CD14-positive monocyte (primary cell): ENCODE measurements around the gene WDFY3. TPM values are rescaled to one million over a fixed set of nuclear protein-coding genes. Genes with fewer than 3 reads are reported as not detected.

Experiments
- DNase-seq, 3 donors: peaks; one replicate each; pipeline ENCODE4 v3.0.0-alpha.2; 2011 to 2022
- H2AFZ ChIP-seq: 2 replicates; pipeline ENCODE4 v1.6.0; 2012; ENCODE audit warnings: mild to moderate bottlenecking, low read depth, low read length, inconsistent platforms; ENCODE audit not compliant: insufficient read depth, poor library complexity, severe bottlenecking
- H3K27ac ChIP-seq, 2 donors: 1 replicate in 1 of 2; 2 replicates in 1 of 2; pipeline ENCODE4 v1.5.1; 2012 to 2013; ENCODE audit warnings: low read length in 2 of 2, control low read depth in 1 of 2, inconsistent platforms in 1 of 2, low read depth in 1 of 2, mild to moderate bottlenecking in 1 of 2
- H3K27me3 ChIP-seq, 2 donors: one replicate each; pipeline versions ENCODE4 v1.6.0 to v1.6.1; 2011 to 2013; ENCODE audit warnings: low read length in 2 of 2; ENCODE audit not compliant: control insufficient read depth in 2 of 2, insufficient read depth in 2 of 2
- H3K36me3 ChIP-seq, 2 donors: replicated peaks in 1 of 2; 1 replicate in 1 of 2; 2 replicates in 1 of 2; pipeline versions ENCODE4 v1.5.1 to v1.6.1; 2012 to 2013; ENCODE audit warnings: low read length in 2 of 2, control low read depth in 1 of 2, inconsistent platforms in 1 of 2, mild to moderate bottlenecking in 1 of 2; ENCODE audit not compliant: insufficient read depth in 2 of 2, control insufficient read depth in 1 of 2
- H3K4me1 ChIP-seq, 2 donors: 1 replicate in 1 of 2; 2 replicates in 1 of 2; pipeline versions ENCODE4 v1.5.1 to v1.6.1; 2012 to 2013; ENCODE audit warnings: low read length in 2 of 2, control low read depth in 1 of 2, inconsistent platforms in 1 of 2, mild to moderate bottlenecking in 1 of 2, moderate library complexity in 1 of 2; ENCODE audit not compliant: insufficient read depth in 2 of 2, control insufficient read depth in 1 of 2
- H3K4me2 ChIP-seq: replicated peaks from 2 replicates; pipeline ENCODE3; 2012; ENCODE audit warnings: low read length, moderate library complexity, mild to moderate bottlenecking; ENCODE audit not compliant: poor library complexity, severe bottlenecking; ENCODE audit errors: extremely low read depth
- H3K4me3 ChIP-seq, 3 experiments: fragments of 200-600 bp in 1 of 3; sonication (generic) in 1 of 3; replicated peaks in 1 of 3; 1 replicate in 2 of 3; 2 replicates in 1 of 3; pipeline ENCODE4 v1.5.1; 2011 to 2013; ENCODE audit warnings: low read length in 3 of 3, mild to moderate bottlenecking in 3 of 3, control low read depth in 2 of 3, low read depth in 2 of 3, inconsistent platforms in 1 of 3, moderate library complexity in 1 of 3
- H3K79me2 ChIP-seq: 2 replicates; pipeline ENCODE4 v1.6.0; 2012; ENCODE audit warnings: mild to moderate bottlenecking, control low read depth, inconsistent platforms, low read length, moderate library complexity; ENCODE audit not compliant: insufficient read depth
- H3K9ac ChIP-seq: 2 replicates; pipeline ENCODE4 v1.6.0; 2017; ENCODE audit warnings: low read length, mild to moderate bottlenecking; ENCODE audit not compliant: insufficient read depth, poor library complexity, severe bottlenecking
- H3K9me3 ChIP-seq, 2 donors: replicated peaks in 1 of 2; 1 replicate in 1 of 2; 2 replicates in 1 of 2; pipeline versions ENCODE4 v1.5.1 to v1.6.1; 2012 to 2013; ENCODE audit warnings: low read length in 2 of 2, control low read depth in 1 of 2; ENCODE audit not compliant: control insufficient read depth in 1 of 2, insufficient read depth in 1 of 2
- H4K20me1 ChIP-seq: 2 replicates; pipeline ENCODE4 v1.6.0; 2012; ENCODE audit warnings: mild to moderate bottlenecking, low read length, control low read depth, moderate library complexity; ENCODE audit not compliant: insufficient read depth
- H3K27ac Mint-ChIP-seq, 7 donors: one replicate each; pipeline ENCODE4 v1.8.0; 2020; ENCODE audit warnings: mild to moderate bottlenecking in 7 of 7, mixed read lengths in 7 of 7, moderate library complexity in 6 of 7, inconsistent platforms in 2 of 7
- H3K27me3 Mint-ChIP-seq, 3 donors: one replicate each; pipeline ENCODE4 v1.8.0; 2021 to 2022; ENCODE audit warnings: low read depth in 3 of 3, mild to moderate bottlenecking in 3 of 3, mixed read lengths in 3 of 3, moderate library complexity in 3 of 3, inconsistent platforms in 1 of 3
- H3K36me3 Mint-ChIP-seq, 2 donors: one replicate each; pipeline ENCODE4 v1.8.0; 2020; ENCODE audit warnings: mixed read lengths in 2 of 2, inconsistent platforms in 1 of 2, mild to moderate bottlenecking in 1 of 2
- H3K4me1 Mint-ChIP-seq: one replicate; pipeline ENCODE4 v1.8.0; 2020; ENCODE audit warnings: mild to moderate bottlenecking, mixed read lengths
- H3K4me3 Mint-ChIP-seq, 2 donors: one replicate each; pipeline ENCODE4 v1.8.0; 2020; ENCODE audit warnings: mild to moderate bottlenecking in 2 of 2, mixed read lengths in 2 of 2, moderate library complexity in 1 of 2
- H3K9me3 Mint-ChIP-seq, 7 donors: one replicate each; pipeline ENCODE4 v1.8.0; 2020 to 2022; ENCODE audit warnings: mixed read lengths in 7 of 7, mild to moderate bottlenecking in 6 of 7, moderate library complexity in 6 of 7, inconsistent platforms in 2 of 7
- CTCF ChIP-seq: fragments of 200-600 bp; IDR thresholded peaks from one replicate; pipeline ENCODE4 v1.8.0; 2022; ENCODE audit warnings: antibody characterized with exemption, mild to moderate bottlenecking
- WGBS: methylation state at CpG from one replicate; pipeline ENCODE4 v1.1.5; 2013; ENCODE audit warnings: missing lambda C conversion rate; ENCODE audit not compliant: insufficient coverage; 5-methylcytosine and 5-hydroxymethylcytosine counted together
- intact Hi-C, 2 donors: fragments of 100-400 bp; cut with micrococcal nuclease; formaldehyde crosslinking; loops; one replicate each; pipeline versions ENCODE4 v1.15.0 to v1.15.1; 2023
- polyA plus RNA-seq, 3 donors: library from polyadenylated mRNA; depleted of rRNA in 1 of 3; unstranded in 2 of 3; stranded (reverse) in 1 of 3; fragments of 300-500 nt in 2 of 3; fragments of >200 nt in 1 of 3; fragmentation: Illumina TruSeq in 2 of 3; gene quantifications; 1 replicate in 2 of 3; 2 replicates in 1 of 3; pipeline ENCODE4 v1.2.3, GENCODE V29; 2012 to 2021

The WDFY3 gene
- polyA plus RNA-seq, 3 donors, result 5.6 to 35.5 (median 5.9) TPM

GRCh38 chr4:84968925-84969324 lies 2.4 kb upstream of the WDFY3 start:
- H3K4me1 ChIP-seq, result peaks cover 33 to 48% of the 10 kb centered on the region in 2 donors
- no peak for TF ChIP-seq CTCF
- no peak overlapping the region for H3K4me2 ChIP-seq
- Mint-ChIP-seq H3K9me3 (no peaks in the 10 kb centered on the region), H3K27me3 (peaks cover 4 to 8% (median 6%) of the 10 kb centered on the region in 3 donors), H3K4me3 (peak overlapping the region in 1 of 2 donors; percentile 19), H3K27ac (no peak overlapping the region), H3K36me3 (peaks cover 0 to 2% of the 10 kb centered on the region in 2 donors), H3K4me1 (peaks cover 36% of the 10 kb centered on the region)
- H3K27me3 ChIP-seq, result peaks cover 4 to 8% of the 10 kb centered on the region in 2 donors
- H3K9ac ChIP-seq, result no peak overlapping the region
- H3K9me3 ChIP-seq, result no peaks in the 10 kb centered on the region
- H3K27ac ChIP-seq, result no peak overlapping the region
- DNase-seq, result no peak
- no peak overlapping the region for H2AFZ ChIP-seq
- WGBS, result no CpG with 5 or more reads among the region's 1 CpG
- intact Hi-C loops, result no loop called here
- H4K20me1 ChIP-seq, result peaks cover 20% of the 10 kb centered on the region
- H3K36me3 ChIP-seq, result no peaks in the 10 kb centered on the region
- H3K79me2 ChIP-seq, result peaks cover 22% of the 10 kb centered on the region
- H3K4me3 ChIP-seq, result no peak overlapping the region

GRCh38 chr4:84967243-84967690 lies 777 bp upstream of the WDFY3 start:
- H3K4me1 ChIP-seq, result peaks cover 25 to 43% of the 10 kb centered on the region in 2 donors
- H3K4me1 Mint-ChIP-seq, result peaks cover 39% of the 10 kb centered on the region
- H3K79me2 ChIP-seq, result peaks cover 38% of the 10 kb centered on the region
- peaks cover 0 to 9% of the 10 kb centered on the region in 2 donors for H3K36me3 Mint-ChIP-seq
- no peak for TF ChIP-seq CTCF
- DNase-seq, result peak in 2 of 3 donors; percentile 54 to 57
- peak overlapping the region; percentile 90 for H3K4me2 ChIP-seq
- WGBS, result 0% methylated on average over 3 of the region's 7 CpGs
- H3K27ac Mint-ChIP-seq, result peak overlapping the region; percentile 87 to 99 (median 97)
- no peaks in the 10 kb centered on the region for H3K9me3 ChIP-seq
- H3K9me3 Mint-ChIP-seq, result no peaks in the 10 kb centered on the region
- peaks cover 4 to 8% (median 6%) of the 10 kb centered on the region in 3 donors for H3K27me3 Mint-ChIP-seq
- peak overlapping the region; percentile 81 for H2AFZ ChIP-seq
- peak overlapping the region; percentile 70 to 74 for H3K27ac ChIP-seq
- peaks cover 4 to 8% of the 10 kb centered on the region in 2 donors for H3K27me3 ChIP-seq
- intact Hi-C loops, result no loop called here
- H3K9ac ChIP-seq, result peak overlapping the region; percentile 79
- peak overlapping the region; percentile 84 to 93 (median 87) for H3K4me3 ChIP-seq
- H3K4me3 Mint-ChIP-seq, result peak overlapping the region; percentile 97 to 99
- peaks cover 37% of the 10 kb centered on the region for H4K20me1 ChIP-seq
- no peaks in the 10 kb centered on the region for H3K36me3 ChIP-seq
